Frontal cortex (tissue), 4 donors: ENCODE results near the gene DMD. TPM values are rescaled to one million over a fixed set of nuclear protein-coding genes. Genes with fewer than 3 reads are reported as not detected.

Experiments used
- DNase-seq, 2 donors: peaks; one replicate each; pipeline ENCODE4 v3.0.0; 2012; ENCODE audit warnings: low spot score in 2 of 2
- FAIRE-seq: peaks from 2 replicates; lab custom pipeline; 2012; peaks lifted over from hg19 to GRCh38; lab: Jason Lieb, UNC
- total RNA-seq: library from RNA; depleted of rRNA; stranded (reverse); fragments of >200 nt; gene quantifications from one replicate; pipeline ENCODE4 v1.2.3, GENCODE V29; 2014
- donor health status: control.
- donor health status: control.
- donor health status: control.

The DMD gene
- total RNA-seq, 1 donor from 2014 or later, result 56.7 TPM

- DNase-seq (no peak), FAIRE-seq (no peak)
Measured at GRCh38 chrX:31366041-31366440, 1845.3 kb downstream of the DMD start.

GRCh38 chrX:31356275-31357212, 1854.8 kb downstream of the DMD start:
- FAIRE-seq (no peak), DNase-seq (no peak)

- DNase-seq (no peak), FAIRE-seq (no peak)
Measured at GRCh38 chrX:31355206-31355955, 1856.0 kb downstream of the DMD start.

GRCh38 chrX:31353095-31353494, 1858.3 kb downstream of the DMD start:
- no peak for FAIRE-seq

GRCh38 chrX:31350808-31351074, 1860.6 kb downstream of the DMD start:
- DNase-seq (no peak), FAIRE-seq (no peak)

More at GRCh38 chrX:31353095-31353494, 1858.3 kb downstream of the DMD start:
- no peak for DNase-seq

GRCh38 chrX:31349515-31349914, 1861.8 kb downstream of the DMD start:
- FAIRE-seq (no peak), DNase-seq (no peak)

- FAIRE-seq, result no peak
- no peak for DNase-seq
Measured at GRCh38 chrX:31340587-31340986, 1870.8 kb downstream of the DMD start.

- DNase-seq (no peak), FAIRE-seq (no peak)
Measured at GRCh38 chrX:31338991-31339350, 1872.4 kb downstream of the DMD start.

- peak in 1 of 2 donors; percentile 2 for DNase-seq
Measured at GRCh38 chrX:31337332-31337731, 1874.0 kb downstream of the DMD start.

GRCh38 chrX:31336419-31336818, 1874.9 kb downstream of the DMD start:
- DNase-seq (no peak), FAIRE-seq (no peak)

More at GRCh38 chrX:31337332-31337731, 1874.0 kb downstream of the DMD start:
- no peak for FAIRE-seq

GRCh38 chrX:31334997-31335396, 1876.4 kb downstream of the DMD start:
- FAIRE-seq (no peak), DNase-seq (no peak)

GRCh38 chrX:31333165-31333831, 1878.1 kb downstream of the DMD start:
- DNase-seq (no peak), FAIRE-seq (no peak)

GRCh38 chrX:31331928-31332327, 1879.4 kb downstream of the DMD start:
- no peak for DNase-seq
- FAIRE-seq, result no peak

GRCh38 chrX:31331015-31331414, 1880.3 kb downstream of the DMD start:
- FAIRE-seq (no peak), DNase-seq (no peak)

GRCh38 chrX:31329298-31329697, 1882.1 kb downstream of the DMD start:
- no peak for DNase-seq
- no peak for FAIRE-seq

GRCh38 chrX:31323658-31324057, 1887.7 kb downstream of the DMD start:
- DNase-seq, result no peak
- FAIRE-seq, result no peak

- FAIRE-seq (no peak), DNase-seq (no peak)
Measured at GRCh38 chrX:31320740-31321139, 1890.6 kb downstream of the DMD start.

- no peak for FAIRE-seq
- DNase-seq, result no peak
Measured at GRCh38 chrX:31319586-31319985, 1891.8 kb downstream of the DMD start.

- FAIRE-seq (no peak), DNase-seq (no peak)
Measured at GRCh38 chrX:31318866-31319265, 1892.5 kb downstream of the DMD start.

- FAIRE-seq (no peak), DNase-seq (no peak)
Measured at GRCh38 chrX:31316340-31316991, 1894.9 kb downstream of the DMD start.
